Gastroesophageal sphincter (tissue), 4 donors: Measurements from ENCODE around the gene SHC2. TPM values are rescaled to one million over a fixed set of nuclear protein-coding genes. Genes with fewer than 3 reads are reported as not detected.

Experiments
- ATAC-seq: fragments of 150-250 bp; one replicate; pipeline ENCODE4 v1.9.1; 2016; ENCODE audit warnings: mild to moderate bottlenecking, moderate library complexity
- H3K27ac ChIP-seq, 4 donors: fragments of 200-600 bp; sonication (generic) in 3 of 4; 1 replicate in 3 of 4; 2 replicates in 1 of 4; pipeline ENCODE4 v1.5.1; 2016 to 2019
- H3K27me3 ChIP-seq: fragments of 200-600 bp; sonication (generic); one replicate; pipeline ENCODE4 v1.5.1; 2019
- H3K36me3 ChIP-seq, 2 donors: fragments of 200-600 bp; sonication (generic); one replicate each; pipeline ENCODE4 v1.5.1; 2019; ENCODE audit warnings: control low read depth in 1 of 2
- H3K4me1 ChIP-seq, 3 donors: fragments of 200-600 bp; sonication (generic); 1 replicate in 2 of 3; 2 replicates in 1 of 3; pipeline ENCODE4 v1.5.1; 2016 to 2019; ENCODE audit warnings: control low read depth in 2 of 3
- H3K4me3 ChIP-seq, 2 donors: fragments of 200-600 bp; sonication (generic); one replicate each; pipeline ENCODE4 v1.5.1; 2019; ENCODE audit warnings: mild to moderate bottlenecking in 1 of 2, moderate library complexity in 1 of 2
- H3K9me3 ChIP-seq, 3 donors: fragments of 200-600 bp; sonication (generic); one replicate each; pipeline ENCODE4 v1.5.1; 2017 to 2019; ENCODE audit warnings: control low read depth in 2 of 3
- CTCF ChIP-seq, 4 experiments: fragments of 200-600 bp in 2 of 4; fragments of 450-650 bp in 2 of 4; sonication (generic) in 1 of 4; IDR thresholded peaks; one replicate each; pipeline ENCODE4 v1.5.1; 2017 to 2019; ENCODE audit warnings: antibody characterized with exemption in 4 of 4, mild to moderate bottlenecking in 2 of 4, moderate library complexity in 2 of 4
- EP300 ChIP-seq: sonication (generic); formaldehyde crosslinking; IDR thresholded peaks from one replicate; pipeline ENCODE4 v1.6.1; 2017; ENCODE audit warnings: antibody characterized with exemption, mild to moderate bottlenecking
- POLR2A ChIP-seq, 2 donors: fragments of 450-650 bp; IDR thresholded peaks; one replicate each; pipeline ENCODE4 v1.6.1; 2017; ENCODE audit warnings: antibody characterized with exemption in 2 of 2, mild to moderate bottlenecking in 2 of 2, moderate library complexity in 1 of 2
- POLR2AphosphoS5 ChIP-seq: sonication (generic); formaldehyde crosslinking; IDR thresholded peaks from one replicate; pipeline ENCODE4 v1.6.1; 2017; ENCODE audit warnings: antibody characterized with exemption
- WGBS, 2 donors: methylation state at CpG; one replicate each; pipeline ENCODE4 v1.1.5; 2018; ENCODE audit warnings: low coverage in 1 of 2; 5-methylcytosine and 5-hydroxymethylcytosine counted together
- small RNA-seq, 4 donors: library from RNA; depleted of rRNA; stranded (forward); fragments of <200 nt; gene quantifications; one replicate each; pipeline ENCODE3, GENCODE V24; 2016
- total RNA-seq, 4 donors: library from RNA; depleted of rRNA; stranded (reverse); fragments of >200 nt; gene quantifications; one replicate each; pipeline ENCODE4 v1.1.0, GENCODE V29; 2016

SHC2 gene
- total RNA-seq, 4 donors from 2014 or later, result 14.7 to 24.6 (median 20.4) TPM

- 63 to 83% methylated on average over 6 of the region's 22 CpGs for WGBS, 2 donors
- no peak for ATAC-seq
- H3K27me3 ChIP-seq, result peaks cover 81% of the 10 kb centered on the region
These were observed 92.7 kb downstream of the SHC2 start for GRCh38 chr19:367963-368629.

GRCh38 chr19:367561-367960 is 93.3 kb downstream of the SHC2 start:
- TF ChIP-seq POLR2A (IDR thresholded peaks at IDR 0.05) (no peak), EP300 (no peak), POLR2AphosphoS5 (no peak), CTCF (IDR thresholded peaks at IDR 0.05) (no peak)
- H3K36me3 ChIP-seq, result no peaks in the 10 kb centered on the region
- peaks cover 0 to 10% (median 0%) of the 10 kb centered on the region in 3 donors for H3K4me1 ChIP-seq
- H3K4me3 ChIP-seq, result no peak overlapping the region
- 81 to 88% methylated on average over 5 to 8 of the region's 14 CpGs for WGBS, 2 donors
- no peak for ATAC-seq
- no peaks in the 10 kb centered on the region for H3K9me3 ChIP-seq
- no peak overlapping the region for H3K27ac ChIP-seq
- peaks cover 76% of the 10 kb centered on the region for H3K27me3 ChIP-seq

More at GRCh38 chr19:367963-368629, 92.7 kb downstream of the SHC2 start:
- Histone ChIP-seq H3K4me1 (peaks cover 0 to 15% (median 0%) of the 10 kb centered on the region in 3 donors), H3K9me3 (no peaks in the 10 kb centered on the region), H3K27ac (no peak overlapping the region), H3K36me3 (no peaks in the 10 kb centered on the region), H3K4me3 (no peak overlapping the region)
- TF ChIP-seq CTCF (IDR thresholded peaks at IDR 0.05) (no peak), POLR2A (IDR thresholded peaks at IDR 0.05) (no peak), POLR2AphosphoS5 (no peak), EP300 (no peak)

- H3K27me3 ChIP-seq, result peaks cover 75% of the 10 kb centered on the region
- TF ChIP-seq CTCF (IDR thresholded peaks at IDR 0.05) (no peak), POLR2A (IDR thresholded peaks at IDR 0.05) (no peak)
- no peaks in the 10 kb centered on the region for H3K9me3 ChIP-seq
- ATAC-seq, result no peak
- no peaks in the 10 kb centered on the region for H3K36me3 ChIP-seq
- H3K27ac ChIP-seq, result no peak overlapping the region
- H3K4me3 ChIP-seq, result no peak overlapping the region
- H3K4me1 ChIP-seq, result peaks cover 0 to 4% (median 0%) of the 10 kb centered on the region in 3 donors
- 100% methylated on average over 1 to 3 of the region's 8 CpGs for WGBS, 2 donors
These were observed 93.9 kb downstream of the SHC2 start for GRCh38 chr19:366951-367350.

Small RNAs within 50 kb of the gene (small RNA-seq; reads per million reads assigned to genes)
- 0 to 0.12 (median 0) reads per million in 4 donors for gene RNA5SP462

Other genes with a start within 250 kb of the SHC2 start
- 10 to 100 TPM in 1 of 4 donors, 1 to 10 TPM in 3; 2.3 to 26.4 (median 3.7) TPM for gene PLPP2, start 169.6 kb downstream of the SHC2 start, total RNA-seq
- 10 to 100 TPM in 3 of 4 donors, 1 to 10 TPM in 1; 8.3 to 24.0 (median 20.1) TPM for gene MIER2, start 116.2 kb downstream of the SHC2 start, total RNA-seq
- 1 to 10 TPM in 1 of 4 donors, under 1 TPM in 2, not detected in 1; 0.19 to 2.7 (median 0.67) TPM for gene C2CD4C, start 51.9 kb downstream of the SHC2 start, total RNA-seq
- gene MADCAM1, start 35.5 kb upstream of the SHC2 start, total RNA-seq, result under 1 TPM in 3 of 4 donors, not detected in 1; 0.20 to 0.46 (median 0.40) TPM
- 10 to 100 TPM; 50.3 to 83.9 (median 69.7) TPM for gene TPGS1, start 46.5 kb upstream of the SHC2 start, total RNA-seq
- gene CDC34, start 70.7 kb upstream of the SHC2 start, total RNA-seq, result 10 to 100 TPM; 43.2 to 86.9 (median 70.2) TPM
- gene GZMM, start 83.0 kb upstream of the SHC2 start, total RNA-seq, result 1 to 10 TPM in 1 of 4 donors, under 1 TPM in 1, not detected in 2; 0.62 to 1.8 TPM
- 100 to 1,000 TPM; 347 to 450 (median 384) TPM for gene BSG, start 111.6 kb upstream of the SHC2 start, total RNA-seq
- under 1 TPM; 0.12 to 0.27 (median 0.21) TPM for gene HCN2, start 128.8 kb upstream of the SHC2 start, total RNA-seq
- gene POLRMT, start 172.5 kb upstream of the SHC2 start, total RNA-seq, result 10 to 100 TPM; 22.1 to 39.5 (median 28.1) TPM
- 1 to 10 TPM in 3 of 4 donors, under 1 TPM in 1; 0.67 to 4.7 (median 1.2) TPM for gene FGF22, start 178.8 kb upstream of the SHC2 start, total RNA-seq
- 10 to 100 TPM; 47.7 to 57.9 (median 52.0) TPM for gene RNF126, start 202.2 kb upstream of the SHC2 start, total RNA-seq
- gene FSTL3, start 215.4 kb upstream of the SHC2 start, total RNA-seq, result 100 to 1,000 TPM; 105 to 200 (median 133) TPM
- gene PRSS57, start 234.4 kb upstream of the SHC2 start, total RNA-seq, result not detected
- gene PALM, start 247.9 kb upstream of the SHC2 start, total RNA-seq, result 100 to 1,000 TPM in 1 of 4 donors, 10 to 100 TPM in 3; 21.5 to 111 (median 53.0) TPM